HL-60 (cell line): ENCODE data around the gene PPP1R7.
A peak's percentile ranks its signal among the peaks of the same experiment; 100 is the strongest.

Source experiments
- CTCF ChIP-seq: IDR thresholded peaks from one replicate; pipeline ENCODE4 v1.5.1; 2011; ENCODE audit warnings: low read length, control low read depth, inconsistent platforms; ENCODE audit not compliant: insufficient read depth
- GABPA ChIP-seq: IDR thresholded peaks from 2 replicates; pipeline ENCODE4 v1.6.1; 2012; ENCODE audit warnings: low read depth
- POLR2AphosphoS5 ChIP-seq: IDR thresholded peaks from 2 replicates; pipeline ENCODE4 v1.6.1; 2012; ENCODE audit warnings: low read depth
- REST ChIP-seq: IDR thresholded peaks from 2 replicates; pipeline ENCODE4 v1.6.1; 2012; ENCODE audit warnings: low read depth; ENCODE audit not compliant: insufficient replicate concordance
- SPI1 ChIP-seq: IDR thresholded peaks from 2 replicates; pipeline ENCODE4 v1.6.1; 2012; ENCODE audit warnings: low read depth, mild to moderate bottlenecking, borderline replicate concordance

GRCh38 chr2:241214766-241215165, 64.5 kb downstream of the PPP1R7 start:
- no peak for TF ChIP-seq CTCF
- TF ChIP-seq REST, result no peak
- TF ChIP-seq POLR2AphosphoS5, result 0 out of 2 replicates have a peak, but pooled peaks have one; percentile 45
- no peak for TF ChIP-seq GABPA
- TF ChIP-seq SPI1, result no peak
